Measurements from ENCODE around the gene CNTN5. TPM values are rescaled to one million over a fixed set of nuclear protein-coding genes. Genes with fewer than 3 reads are reported as not detected.

Gene CNTN5
- polyA plus RNA-seq, 3 donors: 0.10 TPM; not detected in 2

- WGBS, 3 donors: 85 to 89% (median 89%) methylated on average over 12 of the region's 12 CpGs
- no peak overlapping the region for H3K27ac ChIP-seq (ENCODE audit: low read depth, low read length)
Observed at GRCh38 chr11:99424313-99425084, 403.8 kb downstream of the CNTN5 start.

- H3K27ac ChIP-seq (ENCODE audit: low read depth, low read length): no peak overlapping the region
- WGBS, 3 donors: 50 to 94% (median 72%) methylated on average over 1 to 2 of the region's 2 CpGs
Observed at GRCh38 chr11:99425596-99425995, 404.8 kb downstream of the CNTN5 start.

GRCh38 chr11:99432677-99433076 is 411.9 kb downstream of the CNTN5 start:
- H3K27ac ChIP-seq (ENCODE audit: low read depth, low read length): no peak overlapping the region
- 77 to 92% (median 90%) methylated on average over 3 of the region's 3 CpGs for WGBS, 3 donors

- H3K27ac ChIP-seq (ENCODE audit: low read depth, low read length): no peak overlapping the region
- 48 to 77% (median 72%) methylated on average over 3 of the region's 3 CpGs for WGBS, 3 donors
Observed at GRCh38 chr11:99443276-99443675, 422.5 kb downstream of the CNTN5 start.

GRCh38 chr11:99446400-99446799 is 425.7 kb downstream of the CNTN5 start:
- WGBS, 3 donors: 72 to 82% (median 77%) methylated on average over 1 of the region's 1 CpG
- H3K27ac ChIP-seq (ENCODE audit: low read depth, low read length): no peak overlapping the region

- no peak overlapping the region for H3K27ac ChIP-seq (ENCODE audit: low read depth, low read length)
Observed at GRCh38 chr11:99449345-99449744, 428.6 kb downstream of the CNTN5 start.

- H3K27ac ChIP-seq (ENCODE audit: low read depth, low read length): no peak overlapping the region
- WGBS, 3 donors: 75 to 82% (median 76%) methylated on average over 5 of the region's 5 CpGs
Observed at GRCh38 chr11:99452075-99452474, 431.3 kb downstream of the CNTN5 start.

- 94 to 100% (median 97%) methylated on average over 1 of the region's 1 CpG for WGBS, 3 donors
- no peak overlapping the region for H3K27ac ChIP-seq (ENCODE audit: low read depth, low read length)
Observed at GRCh38 chr11:99461913-99462312, 441.2 kb downstream of the CNTN5 start.

- no peak overlapping the region for H3K27ac ChIP-seq (ENCODE audit: low read depth, low read length)
- WGBS, 3 donors: 44 to 78% (median 75%) methylated on average over 2 of the region's 2 CpGs
Observed at GRCh38 chr11:99464985-99465384, 444.2 kb downstream of the CNTN5 start.

GRCh38 chr11:99489581-99489980 is 468.8 kb downstream of the CNTN5 start:
- WGBS, 3 donors: 60 to 76% (median 68%) methylated on average over 1 of the region's 1 CpG
- H3K27ac ChIP-seq (ENCODE audit: low read depth, low read length): no peak overlapping the region

- 89 to 96% (median 90%) methylated on average over 4 of the region's 4 CpGs for WGBS, 3 donors
- no peak overlapping the region for H3K27ac ChIP-seq (ENCODE audit: low read depth, low read length)
Observed at GRCh38 chr11:99494065-99494464, 473.3 kb downstream of the CNTN5 start.

- H3K27ac ChIP-seq (ENCODE audit: low read depth, low read length): no peak overlapping the region
Observed at GRCh38 chr11:99501655-99502054, 480.9 kb downstream of the CNTN5 start.

GRCh38 chr11:99505316-99505715 is 484.6 kb downstream of the CNTN5 start:
- H3K27ac ChIP-seq (ENCODE audit: low read depth, low read length): no peak overlapping the region
- WGBS, 3 donors: 37 to 46% (median 41%) methylated on average over 1 of the region's 1 CpG

More at GRCh38 chr11:99501655-99502054, 480.9 kb downstream of the CNTN5 start:
- WGBS, 3 donors: 47 to 86% (median 75%) methylated on average over 2 of the region's 2 CpGs

GRCh38 chr11:99505831-99506230 is 485.1 kb downstream of the CNTN5 start:
- no peak overlapping the region for H3K27ac ChIP-seq (ENCODE audit: low read depth, low read length)
- WGBS, 3 donors: 58 to 78% (median 78%) methylated on average over 4 of the region's 4 CpGs

- WGBS, 3 donors: 78 to 92% (median 86%) methylated on average over 2 of the region's 2 CpGs
- no peak overlapping the region for H3K27ac ChIP-seq (ENCODE audit: low read depth, low read length)
Observed at GRCh38 chr11:99509863-99510262, 489.1 kb downstream of the CNTN5 start.

- H3K27ac ChIP-seq (ENCODE audit: low read depth, low read length): no peak overlapping the region
- 77 to 87% (median 87%) methylated on average over 2 of the region's 2 CpGs for WGBS, 3 donors
Observed at GRCh38 chr11:99513368-99513767, 492.6 kb downstream of the CNTN5 start.

GRCh38 chr11:99519095-99519494 is 498.3 kb downstream of the CNTN5 start:
- H3K27ac ChIP-seq (ENCODE audit: low read depth, low read length): no peak overlapping the region
- 40 to 58% (median 56%) methylated on average over 2 of the region's 2 CpGs for WGBS, 3 donors

GRCh38 chr11:99522467-99523173 is 501.9 kb downstream of the CNTN5 start:
- WGBS, 3 donors: 66 to 72% (median 68%) methylated on average over 5 of the region's 5 CpGs

GRCh38 chr11:99531468-99531867 is 510.7 kb downstream of the CNTN5 start:
- WGBS, 3 donors: 85 to 88% (median 86%) methylated on average over 13 of the region's 13 CpGs
- no peak overlapping the region for H3K27ac ChIP-seq (ENCODE audit: low read depth, low read length)

More at GRCh38 chr11:99522467-99523173, 501.9 kb downstream of the CNTN5 start:
- H3K27ac ChIP-seq (ENCODE audit: low read depth, low read length): no peak overlapping the region

- 53 to 71% (median 66%) methylated on average over 1 of the region's 1 CpG for WGBS, 3 donors
- H3K27ac ChIP-seq (ENCODE audit: low read depth, low read length): no peak overlapping the region
Observed at GRCh38 chr11:99534812-99535211, 514.1 kb downstream of the CNTN5 start.

Data from adipose tissue (tissue), 3 donors.